ENCODE measurements around the gene AHDC1. TPM values are rescaled to one million over a fixed set of nuclear protein-coding genes. Genes with fewer than 3 reads are reported as not detected.

Gene AHDC1
- total RNA-seq, 4 donors from 2014 or later, result 37.7 to 63.0 (median 52.5) TPM

- intact Hi-C loops (cut with DNase I; ENCODE audit: low total_unique reads), result no loop called here
- WGBS, 2 donors, result 35 to 59% methylated on average over 15 to 24 of the region's 26 CpGs
- TF ChIP-seq POLR2A (IDR thresholded peaks at IDR 0.05) (no peak), CTCF (IDR thresholded peaks at IDR 0.05) (no peak)
These were observed 39.0 kb downstream of the AHDC1 start for GRCh38 chr1:27564710-27565649.

GRCh38 chr1:27563591-27564471 is 40.1 kb downstream of the AHDC1 start:
- peak in 1 of 3 donors; percentile 53 for TF ChIP-seq CTCF (IDR thresholded peaks at IDR 0.05)
- no peak for TF ChIP-seq POLR2A (IDR thresholded peaks at IDR 0.05)
- WGBS, 2 donors, result 46 to 56% methylated on average over 8 to 10 of the region's 10 CpGs
- no peak for DNase-seq (ENCODE audit: low spot score in 2 of 2)
- intact Hi-C loops (cut with DNase I; ENCODE audit: low total_unique reads), result no loop called here
- no peak overlapping the region for H3K4me3 ChIP-seq (ENCODE audit: low read depth, poor library complexity, severe bottlenecking)

More at GRCh38 chr1:27564710-27565649, 39.0 kb downstream of the AHDC1 start:
- no peak overlapping the region for H3K4me3 ChIP-seq (ENCODE audit: low read depth, poor library complexity, severe bottlenecking)
- DNase-seq (ENCODE audit: low spot score in 2 of 2), result no peak

GRCh38 chr1:27563341-27563590 is 40.7 kb downstream of the AHDC1 start:
- intact Hi-C loops (cut with DNase I; ENCODE audit: low total_unique reads), result no loop called here
- WGBS, 2 donors, result 29 to 60% methylated on average over 2 to 3 of the region's 4 CpGs
- TF ChIP-seq POLR2A (IDR thresholded peaks at IDR 0.05) (no peak), CTCF (IDR thresholded peaks at IDR 0.05) (no peak)
- no peak overlapping the region for H3K4me3 ChIP-seq (ENCODE audit: low read depth, poor library complexity, severe bottlenecking)
- DNase-seq (ENCODE audit: low spot score in 2 of 2), result peak in 1 of 2 donors; percentile 85

DNA sequence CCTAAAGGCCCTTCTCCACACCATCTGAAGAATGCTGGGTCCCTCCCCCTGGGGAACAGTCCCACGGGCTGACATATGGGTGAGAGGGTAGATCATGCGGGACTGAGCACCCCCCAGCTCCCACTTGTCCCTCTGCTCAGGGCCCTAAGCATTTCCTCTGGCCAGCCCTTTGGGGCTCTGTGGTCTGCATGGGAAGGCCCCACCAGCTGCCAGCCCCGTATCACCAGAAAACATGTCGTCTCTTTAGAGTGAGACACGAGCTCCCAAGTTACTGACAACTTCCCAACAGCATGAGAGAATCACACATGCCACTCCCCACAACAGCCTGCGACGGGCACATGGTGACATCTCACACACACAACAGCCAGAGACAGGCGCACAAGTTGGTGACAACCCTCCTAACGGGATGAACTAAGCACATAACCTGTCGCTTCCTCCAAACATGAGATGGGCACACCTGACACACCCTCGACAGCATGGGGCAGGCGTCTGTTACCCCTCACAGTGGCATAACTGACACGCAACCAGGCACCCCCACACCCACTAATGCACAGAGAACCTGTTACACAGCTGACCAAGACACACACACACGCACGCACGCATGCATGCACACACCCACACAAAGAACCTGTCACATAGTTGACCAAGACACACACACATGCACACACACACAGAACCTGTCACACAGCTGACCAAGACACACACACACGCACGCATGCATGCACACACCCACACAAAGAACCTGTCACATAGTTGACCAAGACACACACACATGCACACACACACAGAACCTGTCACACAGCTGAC is 41.2 kb downstream of the AHDC1 start:
- no peak overlapping the region for H3K4me3 ChIP-seq (ENCODE audit: low read depth, poor library complexity, severe bottlenecking)
- WGBS, 2 donors, result 62 to 70% methylated on average over 15 to 18 of the region's 18 CpGs
- intact Hi-C loops (cut with DNase I; ENCODE audit: low total_unique reads), result no loop called here
- no peak for TF ChIP-seq CTCF (IDR thresholded peaks at IDR 0.05)
- no peak for TF ChIP-seq POLR2A (IDR thresholded peaks at IDR 0.05)
- DNase-seq (ENCODE audit: low spot score in 2 of 2), result peak in 1 of 2 donors; percentile 86

DNA sequence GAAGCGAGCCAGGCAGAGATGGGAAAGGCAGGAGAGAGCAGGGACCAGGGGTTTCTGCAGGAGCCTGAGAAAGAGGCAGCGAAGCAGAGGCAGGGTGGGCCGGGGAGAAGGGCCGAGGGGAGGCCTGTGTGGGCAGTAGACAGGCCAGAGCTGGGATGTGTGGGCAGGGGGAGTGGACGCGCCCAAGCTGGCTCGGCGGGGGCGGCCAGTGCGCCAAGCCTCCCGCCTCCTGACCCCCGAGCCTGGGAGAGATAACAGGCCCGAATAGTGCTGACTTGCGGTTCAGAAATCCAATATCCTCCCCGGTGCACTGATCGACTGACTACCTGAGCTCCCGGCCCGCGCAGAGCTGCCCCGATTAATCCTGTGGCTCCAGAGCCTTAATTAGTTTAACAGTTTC is 41.9 kb downstream of the AHDC1 start:
- DNase-seq (ENCODE audit: low spot score in 2 of 2), result no peak
- no peak overlapping the region for H3K4me3 ChIP-seq (ENCODE audit: low read depth, poor library complexity, severe bottlenecking)
- intact Hi-C loops (cut with DNase I; ENCODE audit: low total_unique reads), result no loop called here
- 49 to 72% methylated on average over 20 of the region's 20 CpGs for WGBS, 2 donors
- TF ChIP-seq CTCF (IDR thresholded peaks at IDR 0.05), result no peak
- no peak for TF ChIP-seq POLR2A (IDR thresholded peaks at IDR 0.05)
